Measurements from ENCODE around the gene SLC50A1. TPM values are rescaled to one million over a fixed set of nuclear protein-coding genes. Genes with fewer than 3 reads are reported as not detected.
A peak's percentile ranks its signal among the peaks of the same experiment; 100 is the strongest.
"Not testable (repeated sequence)": the region's sequence is repeated elsewhere in the genome, so short reads cannot be mapped to it uniquely, and the experiment has no call there.

SLC50A1 gene
- polyA plus RNA-seq, 3 donors: 48.7 to 64.8 (median 55.5) TPM

DNA sequence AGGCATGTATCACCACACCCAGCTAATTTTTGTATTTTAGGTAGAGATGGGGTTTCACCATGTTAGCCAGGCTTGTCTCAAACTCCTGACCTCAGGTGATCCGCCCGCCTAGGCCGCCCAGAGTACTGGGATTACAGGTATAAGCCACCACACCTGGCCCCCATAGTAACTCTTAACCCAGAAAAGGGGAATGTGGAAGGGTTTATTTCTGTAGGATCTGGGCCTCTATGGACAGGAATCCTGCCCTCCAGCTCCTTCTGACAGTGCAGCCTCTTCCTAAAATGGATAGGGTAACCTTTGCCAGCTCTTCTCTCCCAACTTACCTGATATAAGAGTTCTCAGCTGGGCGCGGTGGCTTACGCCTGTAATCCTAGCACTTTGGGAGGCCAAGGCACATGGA, 27.0 kb downstream of the SLC50A1 start:
- DNase-seq (ENCODE audit: extremely low read depth in 1 of 11, low read depth in 9 of 11, low spot score in 4 of 11): not testable (repeated sequence)

DNA sequence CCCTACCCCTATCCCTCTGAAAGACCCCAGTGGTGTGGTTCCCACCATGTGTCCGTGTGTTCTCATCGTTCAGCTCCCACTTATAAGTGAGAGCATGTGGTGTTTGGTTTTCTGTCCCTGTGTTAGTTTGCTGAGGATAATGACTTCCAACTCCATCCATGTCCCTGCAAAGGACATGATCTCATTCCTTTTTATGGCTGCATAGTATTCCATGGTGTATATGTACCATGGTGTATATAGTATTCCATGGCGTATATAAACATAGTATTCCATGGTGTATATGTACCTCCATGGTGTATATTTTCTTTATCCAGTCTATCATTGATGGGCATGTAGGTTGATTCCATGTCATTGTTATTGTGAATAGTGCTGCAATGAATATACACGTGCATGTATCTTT, 28.1 kb downstream of the SLC50A1 start:
- DNase-seq (ENCODE audit: extremely low read depth in 1 of 11, low read depth in 9 of 11, low spot score in 4 of 11): not testable (repeated sequence)

DNA sequence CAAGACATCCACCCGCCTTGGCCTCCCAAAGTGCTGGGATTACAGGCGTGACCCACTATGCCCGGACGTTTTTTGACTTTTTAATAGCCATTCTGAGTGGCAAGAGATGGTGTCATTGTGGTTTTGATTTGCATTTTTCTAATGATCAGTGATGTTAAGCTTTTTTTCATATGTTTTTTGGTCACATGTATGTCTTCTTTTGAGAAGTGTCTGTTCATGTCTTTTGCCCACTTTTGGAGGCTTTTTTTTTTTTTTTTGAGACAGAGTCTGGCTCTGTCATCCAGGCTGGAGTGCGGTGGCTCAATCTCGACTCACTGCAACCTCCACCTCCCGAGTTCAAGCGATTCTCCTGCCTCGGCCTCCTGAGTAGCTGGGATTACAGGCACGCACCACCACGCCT, 29.0 kb downstream of the SLC50A1 start:
- DNase-seq (ENCODE audit: extremely low read depth in 1 of 11, low read depth in 9 of 11, low spot score in 4 of 11): not testable (repeated sequence)

DNA sequence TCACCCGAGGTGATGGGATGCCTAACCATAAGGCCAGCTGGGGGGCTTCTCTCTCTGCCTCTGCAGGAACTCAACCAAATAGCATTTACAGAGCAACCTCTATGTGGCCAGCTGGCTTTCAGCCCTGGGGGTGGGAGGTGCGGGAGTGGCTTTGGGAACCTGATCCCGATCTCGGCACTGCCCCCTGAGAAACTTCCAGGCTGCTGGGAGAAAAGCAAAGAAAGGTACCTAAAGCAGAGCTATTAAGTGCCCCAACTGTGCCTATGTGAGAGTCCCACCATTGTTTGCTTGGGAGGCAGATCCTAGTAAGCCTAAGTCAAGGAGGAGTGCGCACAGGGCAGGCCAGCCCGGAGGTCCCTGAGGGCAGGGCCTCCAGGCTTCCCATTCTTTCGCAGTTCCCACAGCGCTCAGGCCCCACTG, 30.4 kb downstream of the SLC50A1 start:
- DNase-seq (ENCODE audit: extremely low read depth in 1 of 11, low read depth in 9 of 11, low spot score in 4 of 11): no peak

DNA sequence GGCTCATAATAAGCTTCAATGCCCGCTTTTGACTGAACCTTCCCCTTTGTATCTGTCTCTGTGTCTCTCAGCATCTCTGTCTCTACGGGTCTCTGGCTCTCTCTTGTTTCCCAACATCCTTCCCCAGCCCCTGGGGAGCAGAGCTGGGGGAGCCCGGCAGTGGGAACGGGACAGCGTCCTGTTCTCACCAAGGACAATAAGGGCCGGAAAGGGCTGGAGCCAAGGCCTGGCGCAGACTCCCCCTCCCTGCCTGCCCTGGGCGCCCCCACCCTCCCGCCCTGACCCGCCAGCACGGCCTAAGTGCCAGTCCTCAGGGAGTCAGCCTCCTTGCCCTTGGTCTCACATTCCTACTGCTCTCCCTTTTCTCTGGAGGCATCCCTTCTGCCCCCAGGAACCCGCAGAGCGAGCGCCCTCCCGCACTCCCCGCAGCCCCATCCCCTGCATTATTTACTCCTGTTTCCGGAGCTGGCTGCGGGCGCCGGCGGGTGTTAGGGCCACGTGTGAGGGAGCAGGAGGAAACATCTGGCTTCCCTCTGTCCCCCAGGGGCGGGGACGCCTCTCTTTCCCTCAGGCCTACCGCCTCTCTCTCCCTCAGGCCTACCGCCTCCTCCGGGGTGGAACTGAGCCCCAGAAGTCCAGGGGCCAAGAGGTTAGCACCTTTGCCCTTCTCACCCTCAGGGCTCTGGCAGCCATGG, 31.0 kb downstream of the SLC50A1 start:
- DNase-seq (ENCODE audit: extremely low read depth in 1 of 11, low read depth in 9 of 11, low spot score in 4 of 11): peak in 5 of 11 donors; percentile 32 to 67 (median 60)

DNA sequence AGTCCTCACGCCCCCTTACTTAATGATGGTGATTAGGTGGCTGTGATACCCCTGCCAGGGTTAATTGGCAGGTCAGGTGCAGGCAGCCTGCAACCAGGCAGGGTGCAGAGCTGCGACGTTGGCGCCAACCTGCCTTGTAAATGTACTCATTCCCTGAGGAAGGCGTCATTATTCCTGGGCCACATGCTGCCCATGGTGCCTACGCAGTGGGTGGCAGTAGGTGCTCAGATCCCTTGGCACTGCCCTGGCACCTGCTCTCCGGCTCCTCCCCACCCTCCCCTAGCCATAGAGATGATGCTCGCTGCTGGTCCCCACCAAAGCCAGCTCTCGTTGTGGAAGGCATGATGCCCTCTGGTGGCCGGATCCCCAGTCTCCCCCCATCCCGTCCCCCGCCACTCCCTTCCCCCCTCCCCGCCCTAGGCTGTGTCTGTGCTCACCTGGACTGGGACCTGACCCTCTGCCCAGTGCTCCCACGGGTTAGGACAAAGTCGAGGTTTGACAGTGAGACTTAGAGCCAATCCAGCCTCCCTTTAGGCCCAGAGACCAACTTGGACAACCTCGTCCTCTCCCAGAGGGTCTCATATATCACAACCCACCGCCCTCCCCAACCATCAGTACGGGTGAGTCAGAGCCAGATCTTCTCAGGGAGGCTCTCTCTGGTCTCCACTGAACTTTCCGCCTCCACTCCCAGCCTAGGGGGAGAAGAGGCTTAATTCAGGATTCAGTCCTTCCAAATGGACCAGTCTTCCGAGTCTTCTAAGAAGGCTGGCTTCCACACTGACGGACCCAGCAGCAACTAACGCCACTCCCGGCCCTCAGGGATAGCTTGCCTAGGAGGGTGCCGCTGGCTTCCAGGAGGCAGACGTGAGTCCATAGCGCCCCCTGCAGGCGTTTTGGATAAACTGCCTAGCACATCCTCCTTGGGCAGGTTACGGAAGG, 31.8 kb downstream of the SLC50A1 start:
- peak in 10 of 11 donors; percentile 50 to 85 (median 79) for DNase-seq (ENCODE audit: extremely low read depth in 1 of 11, low read depth in 9 of 11, low spot score in 4 of 11)

DNA sequence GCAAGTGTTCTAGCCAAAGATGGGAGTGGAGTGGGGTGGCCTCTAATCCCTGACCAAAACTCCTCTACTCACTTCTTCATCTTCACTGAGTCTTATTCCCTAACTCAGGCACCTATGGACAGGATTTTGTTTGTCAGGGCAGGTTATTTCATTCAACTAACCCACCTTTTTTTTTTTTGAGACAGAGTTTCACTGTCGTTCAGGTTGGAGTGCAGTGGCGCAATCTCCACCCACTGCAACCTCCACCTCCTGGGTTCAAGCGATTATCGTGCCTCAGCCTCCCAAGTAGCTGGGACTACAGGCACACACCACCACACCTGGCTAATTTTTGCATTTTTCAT, 32.4 kb downstream of the SLC50A1 start:
- not testable (repeated sequence) for DNase-seq (ENCODE audit: extremely low read depth in 1 of 11, low read depth in 9 of 11, low spot score in 4 of 11)

DNA sequence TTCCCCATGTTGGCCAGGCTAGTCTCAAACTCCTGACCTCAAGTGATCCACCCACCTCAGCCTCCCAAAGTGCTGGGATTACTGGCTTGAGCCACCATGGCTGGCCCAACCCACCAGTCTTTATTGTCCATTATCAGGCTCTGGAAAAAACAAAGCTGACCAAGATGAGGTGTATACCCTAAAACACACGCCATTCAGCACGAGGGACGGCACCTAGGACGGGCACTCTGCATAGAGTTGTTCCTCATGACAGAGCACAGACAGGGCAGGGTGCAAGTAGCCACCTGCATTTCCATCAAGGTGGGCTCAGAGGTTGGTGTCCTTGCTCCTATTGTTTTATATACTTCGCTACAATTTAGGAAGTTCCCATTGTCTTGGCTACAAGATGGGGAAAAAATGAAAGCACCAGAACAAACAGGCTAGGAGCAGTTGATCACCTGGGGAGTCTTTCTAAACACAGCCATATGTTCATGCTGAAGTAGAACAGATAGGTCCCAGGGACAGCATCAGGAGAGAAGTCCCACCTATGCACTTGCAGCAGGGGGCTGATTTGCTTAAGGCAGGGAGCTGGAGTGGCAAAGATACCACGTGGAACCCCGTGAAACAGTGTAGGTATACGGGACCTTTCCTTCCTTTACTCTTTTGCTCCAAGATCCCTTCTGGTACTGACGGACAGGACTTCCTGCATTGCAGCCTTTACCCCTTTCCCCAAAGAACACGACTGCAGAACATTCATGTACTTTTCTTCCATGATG, 33.0 kb downstream of the SLC50A1 start:
- DNase-seq (ENCODE audit: extremely low read depth in 1 of 11, low read depth in 9 of 11, low spot score in 4 of 11): no peak

DNA sequence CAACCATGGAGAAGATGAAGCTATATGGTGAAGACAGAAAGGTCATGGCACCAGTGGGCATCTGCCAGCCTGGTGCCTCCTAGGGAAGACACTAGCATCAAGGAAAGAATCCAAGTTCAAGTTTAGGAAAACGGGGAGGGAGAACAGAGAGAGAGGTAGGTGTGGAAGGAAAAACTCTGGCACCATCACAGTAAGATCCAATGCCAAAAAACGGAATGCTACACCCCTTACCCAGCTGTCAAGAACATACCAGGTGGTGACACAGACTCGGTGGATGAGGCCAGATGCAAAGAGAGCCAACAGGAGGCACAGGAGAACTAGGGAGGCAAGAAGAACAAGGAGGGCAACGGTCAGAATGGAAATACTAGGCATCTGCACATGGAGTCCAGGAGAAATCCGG, 33.9 kb downstream of the SLC50A1 start:
- DNase-seq (ENCODE audit: extremely low read depth in 1 of 11, low read depth in 9 of 11, low spot score in 4 of 11): no peak

DNA sequence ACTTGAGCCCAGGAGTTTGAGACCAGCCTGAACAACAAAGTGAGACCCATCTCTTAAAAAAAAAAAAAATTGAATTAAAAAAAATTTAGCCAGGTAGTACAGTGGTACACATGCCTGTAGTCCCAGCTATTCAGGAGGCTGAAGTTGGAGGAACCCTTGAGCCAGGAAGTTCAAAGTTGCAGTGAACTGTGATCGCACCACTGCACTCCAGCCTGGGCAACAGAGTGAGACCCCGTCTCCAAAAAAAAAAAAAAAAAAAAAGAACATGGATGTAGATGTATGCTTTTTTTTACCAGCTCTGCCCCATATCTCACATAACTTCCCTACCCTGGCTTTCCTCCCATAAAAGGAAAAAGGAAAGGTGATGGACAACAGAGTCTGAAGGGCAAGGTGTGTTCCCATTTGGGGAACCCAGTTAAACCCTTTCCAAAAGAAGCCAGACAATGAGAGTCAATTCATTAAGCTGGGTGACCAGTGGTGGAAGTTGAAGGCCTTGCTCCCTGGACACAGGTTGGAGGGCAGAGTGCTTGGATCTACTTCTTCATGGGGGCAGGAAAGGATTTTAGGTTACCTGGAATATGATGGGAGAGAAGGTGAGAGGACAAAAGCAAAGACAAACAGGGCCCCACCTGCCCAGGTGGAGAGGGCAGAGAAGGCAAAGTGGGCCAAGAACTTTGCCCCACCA, 34.6 kb downstream of the SLC50A1 start:
- DNase-seq (ENCODE audit: extremely low read depth in 1 of 11, low read depth in 9 of 11, low spot score in 4 of 11): no peak

DNA sequence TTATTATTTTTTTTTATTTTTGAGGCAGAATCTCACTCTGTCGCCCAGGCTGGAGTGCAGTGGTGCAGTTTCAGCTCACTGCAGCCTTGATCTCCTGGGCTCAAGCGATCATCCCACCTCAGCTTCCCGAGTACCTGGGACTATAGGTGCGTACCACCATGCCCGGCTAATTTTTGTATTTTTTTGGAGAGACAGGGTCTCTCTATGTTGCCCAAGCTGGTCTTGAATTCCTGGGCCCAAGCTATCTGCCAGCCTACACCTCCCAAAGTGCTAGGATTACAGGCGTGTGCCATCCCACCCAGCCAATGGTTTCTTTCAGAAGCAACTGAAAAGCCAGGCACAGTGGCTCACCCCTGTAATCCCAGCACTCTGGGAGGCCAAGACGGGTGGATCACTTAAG, 35.2 kb downstream of the SLC50A1 start:
- DNase-seq (ENCODE audit: extremely low read depth in 1 of 11, low read depth in 9 of 11, low spot score in 4 of 11): no peak

DNA sequence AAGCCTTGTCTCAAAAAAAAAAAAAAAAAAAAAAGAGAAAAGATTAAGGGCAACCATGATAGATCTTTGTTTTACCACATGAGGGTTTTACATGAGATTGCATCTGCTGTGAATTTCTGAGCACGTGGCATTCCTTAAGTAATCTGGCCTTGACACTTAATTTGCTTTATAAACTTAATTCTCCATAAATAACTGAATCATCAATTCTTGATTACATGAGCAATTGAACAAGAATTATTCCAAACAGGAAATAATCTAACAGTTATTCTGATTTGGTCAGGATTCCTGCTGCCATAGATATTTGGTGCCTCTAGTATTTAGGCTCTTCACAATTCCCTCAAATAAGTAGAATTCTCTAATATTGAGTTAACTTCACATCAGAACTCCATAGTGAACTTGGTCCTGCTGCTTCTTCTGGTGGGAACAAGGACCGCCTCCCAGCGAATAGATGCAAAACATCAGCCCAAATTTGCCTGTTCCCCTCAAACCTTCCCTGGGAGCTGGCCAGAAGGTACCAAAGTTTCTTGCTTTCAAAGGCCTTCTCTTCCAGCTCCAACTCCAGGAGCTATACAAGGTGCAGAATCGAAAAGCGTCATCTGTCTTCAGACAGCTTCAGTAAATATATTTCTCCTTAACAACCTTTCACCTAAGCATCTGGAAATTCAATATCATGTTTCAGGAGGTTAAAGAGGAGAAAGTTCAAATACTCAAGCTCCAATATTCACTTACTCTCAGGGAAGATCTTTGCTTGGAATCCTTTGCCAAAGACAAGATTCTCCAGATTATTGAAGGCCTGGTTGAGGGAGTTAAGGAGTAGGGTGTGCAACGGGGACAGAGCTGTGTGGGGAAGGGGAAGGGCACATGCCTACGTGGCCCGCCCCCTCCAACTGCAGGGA, 36.4 kb downstream of the SLC50A1 start:
- DNase-seq (ENCODE audit: extremely low read depth in 1 of 11, low read depth in 9 of 11, low spot score in 4 of 11): no peak

DNA sequence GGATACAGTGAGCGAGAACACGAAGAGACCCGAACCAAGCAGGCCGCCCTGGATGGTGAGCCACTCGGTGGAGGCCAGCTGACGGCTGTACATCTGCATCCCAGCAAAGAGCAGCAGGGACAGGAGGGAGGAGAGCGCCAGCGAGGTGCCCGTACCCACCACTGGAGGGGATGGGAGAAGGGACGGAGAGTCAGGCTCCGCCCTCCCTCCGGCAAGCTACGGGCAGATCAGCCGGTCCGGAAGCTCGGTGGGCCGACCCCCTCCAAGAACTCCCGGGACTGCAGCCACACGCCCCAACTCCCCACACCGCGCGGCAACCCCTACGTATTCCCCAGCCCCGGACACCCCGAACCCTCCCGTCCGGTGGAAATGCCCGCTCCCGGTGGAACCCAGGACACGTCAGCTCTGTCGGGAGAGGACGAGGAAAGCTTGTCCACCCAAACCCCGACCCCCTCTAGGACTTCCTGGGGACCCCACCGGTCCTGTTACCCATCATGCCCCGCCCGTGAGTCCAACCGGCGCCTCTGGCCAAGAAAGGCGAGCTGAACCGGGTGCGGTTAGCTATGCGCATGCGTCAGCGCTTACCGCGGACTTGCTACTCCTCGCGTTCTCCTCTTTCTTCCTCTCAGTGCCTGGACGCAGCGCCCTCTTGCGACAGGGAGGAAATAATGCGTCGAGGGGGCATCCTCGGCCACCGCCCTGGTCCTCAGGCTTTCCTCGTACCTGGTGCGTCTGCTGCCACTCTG, 37.3 kb downstream of the SLC50A1 start, which contains the start of gene KRTCAP2:
KRTCAP2 (minus strand) TSS at position 573 of the 746 bp plus-strand sequence; CDS start at position 493, 80 bp downstream.
- DNase-seq (ENCODE audit: extremely low read depth in 1 of 11, low read depth in 9 of 11, low spot score in 4 of 11): peak; percentile 90 to 96 (median 92)

DNA sequence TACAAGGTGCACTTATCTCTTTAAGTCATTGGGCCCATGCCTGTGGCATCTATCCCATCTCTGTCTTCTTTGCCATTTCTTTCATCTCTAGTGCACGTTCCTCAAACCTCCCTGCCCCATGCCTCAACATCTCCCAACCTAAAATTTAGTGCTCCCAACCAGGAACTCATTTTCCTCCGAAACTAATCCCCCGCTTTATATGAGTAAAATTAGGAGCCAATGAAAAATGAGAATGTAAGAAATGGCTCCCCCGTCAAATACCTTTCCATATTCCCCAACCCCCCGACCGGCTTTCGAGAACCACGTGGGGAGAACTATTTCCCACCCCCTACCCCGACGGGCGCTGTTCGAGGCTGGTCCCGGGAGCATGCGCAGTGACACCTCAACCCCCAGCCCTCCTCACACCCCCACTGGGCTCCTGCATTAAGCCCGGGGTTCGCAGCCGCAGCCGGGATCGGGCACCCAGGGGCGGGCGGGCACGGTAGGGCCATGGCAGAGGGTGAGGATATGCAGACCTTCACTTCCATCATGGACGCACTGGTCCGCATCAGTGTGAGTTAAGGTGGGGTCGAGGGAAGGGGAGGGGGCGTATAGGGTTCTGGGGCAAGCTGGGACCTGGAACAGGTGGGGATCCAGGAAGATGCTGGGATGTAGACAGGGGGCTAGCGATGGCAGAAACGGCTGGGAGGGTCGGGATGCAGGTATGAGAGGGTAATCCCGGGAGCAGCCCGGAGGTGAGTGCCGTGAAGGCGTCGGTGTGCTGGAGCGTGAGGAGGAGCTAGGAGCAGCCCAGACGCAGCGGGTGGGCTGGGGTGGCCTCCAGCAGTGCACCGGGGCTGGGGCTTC, 38.0 kb downstream of the SLC50A1 start, which contains the start of gene TRIM46:
TRIM46 (plus strand) TSS at position 372 of the 846 bp plus-strand sequence; CDS start at position 490, 118 bp downstream.
- no peak for DNase-seq (ENCODE audit: extremely low read depth in 1 of 11, low read depth in 9 of 11, low spot score in 4 of 11)

DNA sequence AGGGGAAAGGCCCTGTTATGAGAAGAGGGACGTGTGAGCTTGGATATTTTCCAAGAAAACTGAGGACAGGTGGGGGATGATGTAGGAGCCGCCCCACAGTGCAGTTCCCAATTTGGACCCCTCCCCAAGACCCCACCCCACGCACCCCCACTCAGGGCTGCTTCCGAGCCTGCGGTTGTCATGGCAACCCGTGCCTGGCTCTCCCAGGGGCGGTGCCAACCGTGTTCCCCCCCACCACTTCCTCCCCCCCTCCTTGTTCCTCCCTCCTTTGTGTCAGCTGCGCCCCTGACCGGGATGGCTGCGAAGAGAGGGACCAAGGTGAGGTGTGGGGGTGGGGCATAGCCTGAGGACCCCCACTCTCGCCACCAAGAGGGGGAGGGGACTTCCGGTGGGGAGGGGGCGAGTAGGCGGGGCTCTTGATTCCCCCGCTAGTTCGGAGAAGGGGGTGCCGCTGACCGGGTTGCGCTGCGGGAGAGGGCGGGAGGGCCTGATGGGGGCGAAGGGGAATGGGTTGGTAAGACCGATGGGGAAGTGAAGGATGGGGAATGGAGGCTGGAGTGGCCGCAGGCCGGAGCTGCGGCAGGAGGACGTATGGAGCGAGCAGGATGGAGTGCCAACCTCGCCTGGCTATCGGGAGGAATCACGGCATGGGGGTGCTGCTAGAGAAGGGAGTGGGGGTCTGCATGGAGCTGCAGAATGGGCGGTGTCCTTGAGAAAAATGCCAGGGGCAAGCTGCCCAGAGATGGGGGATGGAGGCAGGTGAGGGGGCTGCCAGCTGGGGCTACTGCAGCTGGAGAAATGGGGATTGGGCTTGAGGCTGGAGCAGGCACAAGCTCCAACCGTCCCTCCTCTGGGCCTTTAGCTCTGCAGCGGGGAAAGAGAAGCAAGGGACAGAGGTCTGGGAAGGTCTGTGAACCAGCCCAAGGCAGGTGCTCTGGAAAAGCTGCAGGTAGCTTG, 39.0 kb downstream of the SLC50A1 start:
- DNase-seq (ENCODE audit: extremely low read depth in 1 of 11, low read depth in 9 of 11, low spot score in 4 of 11): no peak

Data from renal cortex interstitium (tissue), 11 donors.